GM03348 (cell line): ENCODE data around the gene SLC4A5.
"Not testable (repeated sequence)": the region's sequence is repeated elsewhere in the genome, so short reads cannot be mapped to it uniquely, and the experiment has no call there.

Experiments
- DNase-seq: peaks from one replicate; pipeline ENCODE4 v3.0.0; 2012; ENCODE audit warnings: low spot score

Gene SLC4A5

GRCh38 chr2:74198461-74199274 lies 144.5 kb downstream of the SLC4A5 start, which contains the start of gene MTHFD2:
Gene MTHFD2 (plus strand): TSS chr2:74198615. CDS start chr2:74198642, 27 bp downstream.
- DNase-seq, result peak; percentile 96

GRCh38 chr2:74198023-74198460 lies 145.2 kb downstream of the SLC4A5 start:
- no peak for DNase-seq

- DNase-seq, result no peak
Measured at GRCh38 chr2:74197049-74197448, 146.2 kb downstream of the SLC4A5 start.

- no peak for DNase-seq
Measured at GRCh38 chr2:74194799-74195198, 148.4 kb downstream of the SLC4A5 start.

GRCh38 chr2:74191596-74192380 lies 151.4 kb downstream of the SLC4A5 start:
- DNase-seq, result no peak

- DNase-seq, result no peak
Measured at GRCh38 chr2:74188696-74189095, 154.5 kb downstream of the SLC4A5 start.

- DNase-seq, result peak; percentile 84
Measured at GRCh38 chr2:74188018-74188601, 155.1 kb downstream of the SLC4A5 start.

- not testable (repeated sequence) for DNase-seq
Measured at GRCh38 chr2:74186706-74187105, 156.5 kb downstream of the SLC4A5 start.

GRCh38 chr2:74186038-74186437 lies 157.2 kb downstream of the SLC4A5 start:
- DNase-seq, result no peak

GRCh38 chr2:74183878-74184277 lies 159.3 kb downstream of the SLC4A5 start:
- no peak for DNase-seq

GRCh38 chr2:74181739-74182138 lies 161.5 kb downstream of the SLC4A5 start:
- DNase-seq, result no peak

GRCh38 chr2:74179063-74179865 lies 164.0 kb downstream of the SLC4A5 start:
- no peak for DNase-seq

- DNase-seq, result peak; percentile 99
Measured at GRCh38 chr2:74178211-74179062, 164.8 kb downstream of the SLC4A5 start, which contains the start of gene MOB1A. Gene MOB1A (minus strand): TSS chr2:74178879. CDS start chr2:74178674, 205 bp downstream.

GRCh38 chr2:74177696-74178095 lies 165.5 kb downstream of the SLC4A5 start:
- DNase-seq, result no peak

- DNase-seq, result no peak
Measured at GRCh38 chr2:74174909-74175308, 168.3 kb downstream of the SLC4A5 start.

GRCh38 chr2:74168739-74169138 lies 174.5 kb downstream of the SLC4A5 start:
- DNase-seq, result no peak
